Left lobe of liver (tissue), 2 donors: ENCODE results near the gene LMF1. TPM values are rescaled to one million over a fixed set of nuclear protein-coding genes. Genes with fewer than 3 reads are reported as not detected.

Source experiments
- ATAC-seq: fragments of 200-7000 bp; cut with Tn5 transposase; one replicate; pipeline ENCODE4 v1.9.1; 2020; ENCODE audit warnings: mild to moderate bottlenecking, moderate library complexity
- DNase-seq: peaks from one replicate; pipeline ENCODE4 v3.0.0-alpha.2; 2020; ENCODE audit warnings: low spot score
- total RNA-seq: library from RNA; stranded (reverse); gene quantifications from one replicate; pipeline ENCODE4 v1.2.1, GENCODE V29; 2021
- donor health status: DM: no; HTN: no; CAD: no; lungs with moderate emphysema.
- donor health status: DM: no; HTN: yes; CAD: no.

Gene LMF1
- total RNA-seq, 1 donor from 2014 or later = 13.5 TPM

DNA sequence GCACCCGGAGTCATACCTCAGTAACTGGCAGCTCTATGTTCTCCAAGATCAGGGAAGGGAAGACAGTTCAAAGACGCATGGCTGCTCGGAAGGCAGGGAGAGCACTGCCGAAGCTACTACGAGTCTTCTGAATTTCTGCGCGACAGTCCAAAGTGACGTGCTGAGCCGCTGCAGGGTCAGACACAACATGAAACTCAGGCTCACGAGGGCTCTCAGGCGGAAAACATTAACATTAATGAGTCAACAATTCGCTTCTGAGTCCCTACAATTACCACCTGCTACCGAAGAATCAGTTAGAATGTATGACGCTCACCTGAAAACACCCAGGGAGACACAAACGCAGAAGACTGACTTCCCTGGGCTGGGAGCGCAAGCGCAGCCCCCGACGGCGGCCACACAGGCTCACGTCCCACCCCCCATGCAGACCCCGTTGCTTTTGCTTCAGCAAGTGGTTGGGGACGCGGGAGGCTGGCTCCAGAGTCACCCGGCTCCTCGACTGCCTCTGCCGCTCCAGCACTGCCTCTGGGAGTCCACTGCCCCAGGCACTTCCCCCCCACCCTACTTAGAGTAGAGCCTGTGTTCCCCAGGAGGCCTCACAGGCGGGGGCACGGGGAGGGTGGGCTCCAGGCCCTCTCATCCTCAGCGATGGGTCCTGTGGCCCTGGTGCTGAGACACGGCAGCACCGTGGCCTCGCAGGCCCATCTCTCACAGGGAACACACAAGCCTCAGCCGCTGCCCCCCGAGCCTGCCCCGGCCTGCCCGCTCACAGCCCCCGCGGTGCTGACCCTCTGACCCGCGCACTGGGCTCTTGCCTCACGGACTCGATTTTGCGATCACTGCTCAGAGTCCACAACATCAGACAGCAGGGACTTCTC lies 38.9 kb downstream of the LMF1 start:
- no peak for ATAC-seq
- no peak for DNase-seq

DNA sequence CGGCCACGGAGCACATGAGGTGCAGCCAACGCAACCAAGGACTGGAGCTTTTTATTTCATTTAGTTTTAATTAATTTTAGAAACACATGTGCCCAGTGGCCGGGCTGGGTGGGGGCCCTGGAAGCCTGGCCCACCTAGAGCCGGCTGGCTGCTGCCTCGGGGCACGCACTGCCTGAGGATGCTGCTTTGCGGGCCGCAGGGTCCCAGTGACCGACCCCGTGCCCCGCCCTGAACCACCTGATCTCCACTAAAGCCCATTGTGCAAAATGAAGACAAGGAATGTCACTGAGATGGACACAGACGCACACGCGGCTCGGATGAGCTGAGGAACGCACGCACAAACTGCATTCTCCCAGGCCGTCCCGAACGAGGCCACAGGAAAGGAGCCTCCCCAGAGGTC lies 39.6 kb downstream of the LMF1 start:
- ATAC-seq = no peak
- DNase-seq = no peak

DNA sequence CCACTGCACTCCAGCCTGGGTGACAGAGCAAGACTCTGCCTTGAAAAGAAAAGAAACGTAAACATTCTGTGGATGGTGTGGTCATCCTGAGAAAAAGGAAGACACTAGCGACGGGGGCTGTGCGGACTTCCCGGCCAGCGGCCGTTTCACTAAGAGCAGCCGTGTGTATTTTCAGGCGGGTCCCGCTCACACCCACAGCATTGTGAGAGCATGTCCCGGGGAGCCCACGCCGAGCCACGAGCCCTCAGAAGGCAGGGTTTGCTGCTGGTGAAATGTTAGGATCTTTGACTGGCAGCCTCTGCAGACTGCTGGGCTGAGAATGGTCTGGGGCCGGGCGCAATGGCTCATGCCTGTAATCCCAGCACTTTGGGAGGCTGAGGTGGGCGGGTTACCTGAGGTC lies 40.3 kb downstream of the LMF1 start:
- no peak for ATAC-seq
- DNase-seq = no peak

DNA sequence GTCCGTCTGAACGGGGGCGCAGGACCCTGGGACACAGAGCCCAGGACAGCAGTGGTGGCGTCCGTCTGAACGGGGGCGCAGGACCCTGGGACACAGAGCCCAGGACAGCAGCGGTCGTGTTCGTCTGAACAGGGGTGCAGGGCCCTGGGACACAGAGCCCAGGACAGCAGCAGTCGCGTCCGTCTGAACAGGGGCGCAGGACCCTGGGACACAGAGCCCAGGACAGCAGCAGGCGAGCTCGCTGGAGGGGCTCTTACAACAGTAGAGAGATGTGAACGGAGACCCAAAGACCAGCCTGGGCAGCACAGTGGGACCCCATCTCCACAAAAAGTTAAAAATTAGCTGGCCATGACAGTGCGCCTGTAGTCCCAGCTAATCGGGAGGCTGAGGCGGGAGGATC lies 40.7 kb downstream of the LMF1 start:
- no peak for DNase-seq
- no peak for ATAC-seq

DNA sequence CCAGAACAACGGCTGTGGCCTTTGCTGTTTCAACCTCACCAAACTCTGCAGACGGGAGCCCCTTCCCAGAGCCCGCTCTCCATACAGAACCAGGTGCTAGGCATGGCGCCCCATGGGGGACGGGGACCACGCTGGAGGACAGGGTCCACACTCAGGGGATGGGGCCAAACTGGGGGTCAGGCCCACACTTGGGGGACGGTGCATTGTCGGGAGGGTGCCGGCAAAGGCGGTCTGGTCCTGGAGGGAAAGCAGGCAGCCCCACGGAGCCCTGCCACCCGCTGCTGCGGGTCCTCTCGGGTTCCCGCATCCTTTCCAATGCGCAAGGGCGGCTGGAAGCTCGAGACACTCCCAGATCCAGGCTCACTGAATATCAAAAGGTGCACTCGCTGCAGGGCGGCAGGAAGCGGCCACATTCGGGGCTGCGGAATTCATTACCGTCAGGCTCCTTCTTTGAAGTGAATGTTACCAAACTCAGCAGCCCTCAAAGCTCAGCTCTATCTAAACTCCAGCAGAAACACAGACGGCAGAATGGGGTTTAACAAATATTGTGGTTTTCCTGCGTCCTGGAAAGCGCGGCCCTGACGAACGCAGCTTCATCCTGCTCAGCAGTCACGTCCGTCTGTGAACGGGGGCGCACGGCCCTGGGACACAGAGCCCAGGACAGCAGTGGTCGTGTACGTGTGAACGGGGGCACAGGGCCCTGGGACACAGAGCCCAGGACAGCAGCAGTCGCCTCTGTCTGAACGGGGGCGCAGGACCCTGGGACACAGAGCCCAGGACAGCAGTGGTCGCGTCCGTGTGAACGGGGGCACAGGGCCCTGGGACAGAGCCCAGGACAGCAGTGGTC lies 41.3 kb downstream of the LMF1 start:
- ATAC-seq = no peak
- DNase-seq = no peak

DNA sequence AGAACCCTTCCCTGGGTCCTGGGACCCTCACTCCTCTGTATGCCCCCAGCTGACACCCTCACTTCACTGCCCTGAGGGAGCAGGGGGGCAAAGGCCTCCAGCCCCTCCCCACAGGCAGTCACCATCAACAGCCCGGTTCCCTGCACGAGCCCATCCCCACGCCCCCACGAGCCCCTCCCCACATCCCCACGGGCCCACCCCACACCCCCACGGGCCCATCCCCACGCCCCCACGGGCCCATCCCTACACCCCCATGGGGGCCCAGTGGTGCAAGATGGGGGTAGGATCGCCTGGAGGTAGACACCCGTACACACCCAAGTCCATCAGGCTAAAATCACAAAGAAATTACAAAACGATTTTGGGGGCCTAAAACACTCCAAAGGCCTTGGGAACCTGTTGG lies 42.3 kb downstream of the LMF1 start:
- DNase-seq (no peak), ATAC-seq (no peak)

DNA sequence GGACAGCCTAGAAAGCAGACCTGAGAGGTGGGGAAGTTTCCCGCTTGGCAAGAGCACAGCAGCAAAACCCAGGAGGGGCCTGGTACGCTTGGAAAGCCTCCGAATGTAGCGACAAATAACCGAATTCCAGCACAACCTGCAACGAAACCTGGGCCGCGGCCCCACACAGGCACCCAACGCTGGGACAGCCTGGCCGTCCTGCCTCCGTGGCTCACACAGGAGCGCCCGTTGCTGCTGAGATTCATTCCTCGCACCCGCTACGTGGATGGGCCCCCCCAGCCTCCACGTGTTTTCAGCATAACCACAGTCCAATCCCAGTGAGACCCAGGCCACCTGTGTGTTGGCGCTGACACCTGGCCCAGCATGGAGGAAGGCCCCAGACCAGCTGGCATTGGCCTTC lies 42.9 kb downstream of the LMF1 start:
- DNase-seq (no peak), ATAC-seq (no peak)

DNA sequence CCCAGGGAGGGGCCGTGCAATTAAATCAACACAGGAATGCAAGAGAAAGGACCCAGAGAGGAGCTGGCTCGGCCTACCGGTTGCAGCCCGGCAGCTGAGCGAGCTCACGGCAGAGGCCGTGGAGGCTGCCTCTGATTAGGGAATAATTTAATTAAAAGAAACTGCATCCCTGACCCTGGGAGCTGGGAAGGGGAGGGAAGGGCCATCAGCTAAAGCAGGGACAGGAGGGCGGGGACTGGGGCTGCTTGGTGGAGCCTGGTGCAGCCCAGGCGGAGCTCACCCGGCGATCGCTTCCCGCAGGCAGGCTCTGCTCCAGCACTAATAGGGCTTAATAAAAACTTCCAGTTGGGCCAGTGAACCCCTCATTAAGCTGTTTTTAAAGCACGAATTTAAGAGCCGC lies 43.4 kb downstream of the LMF1 start:
- no peak for DNase-seq
- no peak for ATAC-seq

DNA sequence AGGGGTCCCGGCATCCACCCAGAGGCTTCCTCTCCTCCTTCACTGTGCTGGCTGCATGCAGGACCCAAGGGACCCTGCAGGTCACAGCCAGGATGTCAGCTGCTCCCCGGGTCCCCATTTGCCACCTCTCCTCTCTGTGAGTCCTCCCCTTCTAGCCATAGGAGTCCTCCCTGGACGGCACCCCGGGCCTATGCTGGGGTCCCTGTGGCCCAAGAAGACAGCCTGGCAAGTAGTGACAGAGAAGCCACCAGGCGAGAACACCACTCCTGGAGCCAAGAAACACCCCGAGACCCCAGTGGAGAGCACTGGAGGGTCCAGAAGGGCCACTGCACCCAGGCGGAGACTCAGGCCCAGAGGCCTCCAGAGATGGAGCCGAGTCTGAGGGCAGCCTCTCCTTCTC lies 44.1 kb downstream of the LMF1 start:
- no peak for ATAC-seq
- DNase-seq = no peak

DNA sequence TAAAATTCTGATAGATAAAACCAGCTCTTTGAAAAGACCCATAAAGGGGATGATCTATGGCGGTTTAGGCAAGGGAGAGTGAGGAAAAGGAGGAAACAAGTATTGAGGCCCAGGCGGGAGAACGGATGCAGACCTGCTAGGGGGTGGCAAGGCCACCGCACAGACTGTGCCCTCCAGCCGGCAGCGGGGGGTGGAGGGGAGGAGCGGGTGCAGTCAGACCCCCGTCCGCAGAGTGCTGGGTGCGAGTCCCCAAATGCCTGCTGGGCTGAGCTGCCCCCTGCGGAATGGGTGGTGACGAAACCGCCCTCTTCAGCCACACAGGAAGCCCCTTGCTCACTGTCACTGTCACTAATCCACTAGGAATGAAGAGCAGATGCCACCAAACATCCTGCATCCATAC lies 46.0 kb downstream of the LMF1 start:
- DNase-seq (no peak), ATAC-seq (no peak)

DNA sequence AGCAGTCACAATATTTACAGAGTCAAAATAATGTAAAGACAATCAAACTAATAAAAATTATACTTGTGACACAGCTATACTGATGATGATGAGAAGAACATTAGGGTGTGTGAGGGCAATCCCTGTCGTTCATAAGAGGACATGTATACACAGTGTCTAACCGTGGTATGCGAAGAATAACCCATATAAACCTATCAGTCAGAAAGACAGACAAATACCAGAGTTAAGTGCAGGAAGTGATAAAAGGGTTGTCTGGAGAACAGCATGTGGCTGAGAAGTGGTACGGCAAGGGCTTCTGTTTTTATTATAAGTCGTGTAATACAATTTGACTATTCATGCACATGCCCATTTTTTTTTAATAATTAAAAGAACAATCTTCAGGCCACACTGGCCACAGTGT lies 46.7 kb downstream of the LMF1 start:
- no peak for DNase-seq

DNA sequence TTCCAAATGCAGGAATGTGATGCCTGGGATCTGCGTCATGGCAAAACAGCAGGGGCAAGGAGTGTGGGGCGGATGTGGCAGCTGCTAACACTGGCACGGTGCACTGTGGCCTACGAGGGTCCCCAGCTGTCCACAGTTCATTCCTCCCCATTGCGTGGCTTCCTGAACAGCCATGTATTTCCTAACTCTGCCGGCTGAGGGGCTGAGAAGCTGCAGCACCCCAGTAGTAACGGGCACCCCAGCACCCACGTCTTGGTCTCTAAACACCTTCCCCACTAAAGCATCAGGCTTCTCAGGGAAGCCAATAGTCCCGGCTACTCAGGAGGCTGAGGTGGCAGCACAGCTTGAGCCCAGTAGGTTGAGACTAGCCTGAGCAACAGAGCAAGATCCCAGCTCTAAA lies 47.6 kb downstream of the LMF1 start:
- ATAC-seq = no peak
- DNase-seq = no peak

More for the DNA sequence above, 46.7 kb downstream of the LMF1 start:
- no peak for ATAC-seq

DNA sequence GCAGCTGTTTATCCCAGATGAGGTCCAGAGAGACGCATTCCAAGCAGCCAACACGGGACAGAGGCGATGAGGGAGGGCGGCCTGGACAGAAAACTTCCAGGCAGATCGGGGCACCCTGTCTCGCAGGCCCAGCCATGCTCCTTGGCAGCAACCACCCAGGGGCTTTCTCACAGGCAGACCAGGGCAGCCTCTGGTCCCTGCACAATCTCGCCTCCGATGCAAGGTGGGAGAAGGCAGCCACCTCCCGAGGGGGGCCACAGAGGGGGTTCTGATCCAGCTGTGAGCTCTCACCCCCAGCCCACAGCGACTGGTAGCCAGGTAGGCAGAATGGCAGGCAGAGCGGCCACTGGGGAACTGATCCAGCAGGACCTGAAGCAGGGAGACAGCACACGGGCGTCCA lies 48.7 kb downstream of the LMF1 start:
- ATAC-seq = no peak
- DNase-seq = no peak

DNA sequence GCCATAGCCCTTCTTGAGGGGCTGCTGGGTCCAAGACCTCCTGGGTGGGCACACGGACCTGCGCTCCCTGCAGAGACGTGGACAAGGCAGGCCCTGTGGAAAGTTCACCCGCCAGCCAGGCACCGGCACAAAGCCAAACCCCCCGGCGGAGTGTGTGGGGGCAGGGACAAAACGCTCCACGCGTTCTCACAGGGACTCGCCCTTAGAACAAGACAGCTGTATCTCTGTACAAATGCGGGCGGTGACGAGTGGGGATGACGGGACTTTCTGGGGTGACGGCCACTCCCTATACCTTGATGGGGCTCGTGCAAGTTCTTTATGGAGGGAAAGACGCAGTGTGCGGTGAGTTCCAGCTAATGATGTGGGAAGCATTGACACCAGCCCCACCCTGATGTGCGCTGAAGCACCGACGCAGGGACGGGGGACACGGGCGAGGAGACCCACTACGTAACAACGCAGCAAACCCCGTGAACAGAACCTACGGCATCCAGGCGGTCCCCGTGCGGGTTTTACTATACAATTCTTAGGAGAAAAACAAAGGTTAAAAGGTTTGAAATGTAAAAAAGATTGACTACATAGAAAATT lies 49.4 kb downstream of the LMF1 start:
- DNase-seq = no peak
- no peak for ATAC-seq

DNA sequence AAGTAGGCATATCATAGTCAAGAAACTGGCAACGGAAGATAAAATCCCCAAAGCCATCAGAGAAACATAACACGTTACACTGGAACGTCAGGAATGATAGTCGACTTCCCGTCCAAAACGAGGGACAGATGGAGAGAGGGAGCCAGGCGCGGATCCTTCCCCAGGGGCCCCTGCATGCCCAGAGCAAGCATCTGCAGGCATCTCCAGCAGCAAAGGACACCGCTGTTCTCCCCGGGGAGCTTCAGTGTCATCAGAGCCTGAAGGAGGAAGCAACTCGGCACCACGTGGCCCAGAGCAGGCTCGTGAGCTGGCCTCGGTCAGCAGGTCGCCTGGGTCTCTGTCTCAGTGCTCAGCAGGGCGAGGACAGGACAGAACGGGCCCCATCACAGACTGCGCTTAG lies 50.1 kb downstream of the LMF1 start:
- no peak for DNase-seq
- ATAC-seq = no peak

DNA sequence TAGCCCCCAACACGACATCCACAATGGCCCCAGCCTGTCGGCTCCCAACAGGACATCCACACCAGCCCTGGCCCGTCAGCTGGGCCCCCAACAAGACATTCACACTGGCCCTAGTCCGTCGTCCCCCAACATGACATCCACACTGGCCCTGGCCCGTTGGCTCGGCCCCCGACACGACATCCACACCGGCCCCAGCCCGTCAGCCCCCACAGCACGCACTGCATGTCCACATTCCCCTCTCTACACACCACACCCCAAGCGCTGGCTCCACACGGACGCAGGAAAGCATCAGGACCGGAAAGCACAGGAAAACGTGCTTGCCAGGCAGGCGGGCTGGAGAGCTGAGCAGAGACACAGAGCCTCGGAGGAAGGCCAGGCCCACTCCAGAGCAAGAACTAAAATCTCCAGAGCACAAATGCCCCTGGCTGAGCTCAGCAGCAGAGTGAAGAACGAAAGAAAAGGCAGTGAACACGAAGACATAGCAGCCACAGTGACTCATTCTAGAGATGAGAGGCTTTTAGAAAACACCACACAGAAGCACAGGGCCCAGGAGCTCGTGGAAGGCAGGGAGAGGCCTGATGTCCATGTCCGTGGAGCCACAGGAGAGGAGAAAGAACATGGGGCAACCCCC lies 50.6 kb downstream of the LMF1 start:
- no peak for ATAC-seq
- no peak for DNase-seq

DNA sequence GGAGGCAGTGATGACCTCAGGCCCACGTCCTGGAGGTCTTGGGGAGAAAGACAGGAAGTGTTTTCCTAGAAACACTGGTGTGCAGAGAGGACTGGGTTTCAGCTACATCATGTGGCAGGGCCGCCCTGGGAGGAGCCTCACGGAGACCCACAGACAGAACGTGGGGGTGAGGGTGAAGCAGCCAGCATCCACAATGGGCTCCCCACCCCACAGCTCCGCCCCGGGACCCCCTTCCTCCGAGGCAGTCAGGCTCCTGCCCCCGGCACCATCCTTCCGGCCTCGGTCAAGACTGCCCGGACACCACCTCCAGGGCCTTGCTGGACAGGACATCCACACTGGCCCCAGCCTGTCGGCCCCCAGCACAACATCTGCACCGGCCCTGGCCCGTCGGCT lies 51.1 kb downstream of the LMF1 start:
- DNase-seq (no peak), ATAC-seq (no peak)

DNA sequence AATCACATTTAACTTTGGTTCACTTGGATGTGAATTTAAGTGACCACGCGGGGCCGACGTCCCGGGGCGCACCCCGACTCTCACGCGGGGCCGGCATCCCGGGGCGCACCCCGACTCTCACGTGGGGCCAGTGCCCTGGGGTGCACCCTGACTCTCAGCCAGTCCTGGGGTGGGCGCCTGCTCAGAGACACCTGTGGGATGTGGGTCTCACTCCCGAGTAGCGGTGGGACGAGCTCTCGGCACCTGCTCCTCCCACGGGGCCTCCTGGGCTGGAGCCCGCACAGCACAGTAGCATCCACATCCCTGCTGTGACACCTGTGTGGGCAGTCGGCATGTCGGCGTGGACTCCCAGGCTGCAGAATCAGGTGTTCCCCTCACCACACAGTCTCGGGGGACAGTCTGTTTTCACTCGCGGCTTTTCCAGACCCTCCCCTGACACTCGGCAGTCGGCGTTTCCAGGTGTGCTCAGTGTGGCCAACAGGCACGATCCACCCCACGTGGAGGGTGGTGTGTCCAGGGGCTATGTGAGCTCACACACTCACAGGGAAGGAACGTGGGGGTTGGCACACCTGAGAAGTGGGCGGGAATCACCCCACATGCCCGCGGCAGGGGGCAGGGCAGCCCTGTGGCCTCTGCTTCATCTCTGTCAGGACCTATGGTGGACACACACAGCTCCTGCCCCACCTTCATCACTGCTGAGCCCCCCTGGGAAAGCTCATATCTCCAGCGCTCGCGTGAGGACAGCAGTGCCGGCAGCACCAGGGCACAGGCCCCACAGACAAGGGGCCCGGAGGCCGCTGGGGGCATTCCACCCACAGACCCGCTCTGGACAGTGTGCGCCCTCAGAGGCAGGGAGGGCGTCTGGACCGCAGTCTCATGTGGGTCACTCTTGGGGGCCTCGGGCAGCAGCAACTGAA lies 51.8 kb downstream of the LMF1 start:
- DNase-seq (no peak), ATAC-seq (no peak)

DNA sequence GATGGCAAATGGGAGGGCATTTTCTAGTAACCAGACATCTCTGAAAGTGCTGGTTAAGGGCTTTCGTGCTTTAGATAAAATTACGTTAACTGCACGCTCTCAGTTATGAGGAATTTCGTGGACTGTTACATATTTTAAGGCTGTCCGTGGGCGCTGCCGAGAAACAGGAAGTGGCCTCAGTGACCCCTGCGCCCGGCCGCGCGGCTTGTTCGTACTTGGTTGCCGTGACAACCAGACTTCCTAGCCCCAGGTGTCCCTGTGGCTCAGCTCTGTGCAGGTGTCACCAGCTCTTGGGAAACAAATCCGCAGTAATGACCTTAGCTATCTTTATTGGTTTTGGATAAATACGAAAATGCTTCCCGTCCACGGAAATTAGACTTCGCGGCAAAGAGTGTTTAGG lies 52.7 kb downstream of the LMF1 start:
- ATAC-seq (no peak), DNase-seq (no peak)

DNA sequence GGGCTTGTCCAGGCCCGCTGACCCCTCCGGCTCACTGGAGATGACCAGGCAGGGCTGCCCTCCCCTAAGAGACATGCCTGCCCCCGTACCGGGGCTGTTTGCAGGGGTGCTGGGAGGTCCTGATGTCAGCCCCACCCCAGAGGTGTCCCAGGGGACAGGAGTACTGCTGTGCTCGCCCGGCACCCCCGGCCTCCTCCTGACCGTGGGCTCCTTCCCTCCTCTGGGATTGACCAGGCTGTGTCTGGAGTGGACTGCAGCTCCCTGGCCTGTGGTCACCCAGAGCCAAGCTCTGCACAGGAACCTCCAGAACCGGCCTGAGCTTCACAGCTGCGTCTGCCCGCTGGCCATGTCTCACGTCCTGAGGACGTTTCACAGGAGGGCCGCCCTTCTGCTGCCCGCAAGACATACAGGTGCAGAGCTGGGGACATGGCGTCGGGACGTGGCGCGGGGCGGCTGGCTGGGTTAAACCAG lies 53.2 kb downstream of the LMF1 start:
- DNase-seq (no peak), ATAC-seq (no peak)
